Left ventricle myocardium inferior (tissue), 1 donor: Measurements from ENCODE around the gene DLST. TPM values are rescaled to one million over a fixed set of nuclear protein-coding genes. Genes with fewer than 3 reads are reported as not detected.

Source experiments
- DNase-seq: peaks from one replicate; pipeline ENCODE4 v3.0.0-alpha.2; 2020
- H3K27ac ChIP-seq: fragments of 200-600 bp; replicated peaks from 2 replicates; pipeline ENCODE4 v1.8.0; 2021
- H3K27me3 ChIP-seq: fragments of 200-600 bp; 2 replicates; pipeline ENCODE4 v1.8.0; 2021; ENCODE audit warnings: low read depth
- H3K36me3 ChIP-seq: fragments of 200-600 bp; 2 replicates; pipeline ENCODE4 v1.8.0; 2021
- H3K4me1 ChIP-seq: fragments of 200-600 bp; 2 replicates; pipeline ENCODE4 v1.8.0; 2021
- H3K4me3 ChIP-seq: fragments of 200-600 bp; 2 replicates; pipeline ENCODE4 v1.8.0; 2021; ENCODE audit warnings: mild to moderate bottlenecking, moderate library complexity
- H3K9me3 ChIP-seq: fragments of 200-600 bp; replicated peaks from 2 replicates; pipeline ENCODE4 v1.8.0; 2021
- intact Hi-C: fragments of 100-400 bp; cut with micrococcal nuclease; formaldehyde crosslinking; loops from one replicate; pipeline ENCODE4 v1.11.0; 2022
- total RNA-seq: library from RNA; stranded (reverse); fragmentation: NEBNext Ultra II Directional; extraction: Animal tissue kit (Norgen Biotek cat#: 25700); gene quantifications from one replicate; pipeline ENCODE4 v1.2.1, GENCODE V29; 2021
- TF ChIP-seq, protein P1 (sequence below): fragments of 200-600 bp; IDR thresholded peaks from 2 replicates; pipeline ENCODE4 v1.8.0; 2021; ENCODE audit warnings: antibody characterized with exemption, mild to moderate bottlenecking, borderline replicate concordance
- donor health status: DM: no; HTN: yes; CAD: no; lungs with severe emphysema.

DLST gene
- total RNA-seq, 1 donor from 2014 or later = 230 TPM

GRCh38 chr14:74861734-74862090 is 20.0 kb upstream of the DLST start:
- DNase-seq = no peak
- intact Hi-C loops = no loop called here
- no peaks in the 10 kb centered on the region for H3K27me3 ChIP-seq
- H3K4me3 ChIP-seq = no peak overlapping the region
- H3K9me3 ChIP-seq = no peaks in the 10 kb centered on the region
- no peak overlapping the region for H3K27ac ChIP-seq
- TF ChIP-seq, protein P1, sequence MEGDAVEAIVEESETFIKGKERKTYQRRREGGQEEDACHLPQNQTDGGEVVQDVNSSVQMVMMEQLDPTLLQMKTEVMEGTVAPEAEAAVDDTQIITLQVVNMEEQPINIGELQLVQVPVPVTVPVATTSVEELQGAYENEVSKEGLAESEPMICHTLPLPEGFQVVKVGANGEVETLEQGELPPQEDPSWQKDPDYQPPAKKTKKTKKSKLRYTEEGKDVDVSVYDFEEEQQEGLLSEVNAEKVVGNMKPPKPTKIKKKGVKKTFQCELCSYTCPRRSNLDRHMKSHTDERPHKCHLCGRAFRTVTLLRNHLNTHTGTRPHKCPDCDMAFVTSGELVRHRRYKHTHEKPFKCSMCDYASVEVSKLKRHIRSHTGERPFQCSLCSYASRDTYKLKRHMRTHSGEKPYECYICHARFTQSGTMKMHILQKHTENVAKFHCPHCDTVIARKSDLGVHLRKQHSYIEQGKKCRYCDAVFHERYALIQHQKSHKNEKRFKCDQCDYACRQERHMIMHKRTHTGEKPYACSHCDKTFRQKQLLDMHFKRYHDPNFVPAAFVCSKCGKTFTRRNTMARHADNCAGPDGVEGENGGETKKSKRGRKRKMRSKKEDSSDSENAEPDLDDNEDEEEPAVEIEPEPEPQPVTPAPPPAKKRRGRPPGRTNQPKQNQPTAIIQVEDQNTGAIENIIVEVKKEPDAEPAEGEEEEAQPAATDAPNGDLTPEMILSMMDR = no peak
- peaks cover 11% of the 10 kb centered on the region for H3K4me1 ChIP-seq
- H3K36me3 ChIP-seq = no peaks in the 10 kb centered on the region

DNA sequence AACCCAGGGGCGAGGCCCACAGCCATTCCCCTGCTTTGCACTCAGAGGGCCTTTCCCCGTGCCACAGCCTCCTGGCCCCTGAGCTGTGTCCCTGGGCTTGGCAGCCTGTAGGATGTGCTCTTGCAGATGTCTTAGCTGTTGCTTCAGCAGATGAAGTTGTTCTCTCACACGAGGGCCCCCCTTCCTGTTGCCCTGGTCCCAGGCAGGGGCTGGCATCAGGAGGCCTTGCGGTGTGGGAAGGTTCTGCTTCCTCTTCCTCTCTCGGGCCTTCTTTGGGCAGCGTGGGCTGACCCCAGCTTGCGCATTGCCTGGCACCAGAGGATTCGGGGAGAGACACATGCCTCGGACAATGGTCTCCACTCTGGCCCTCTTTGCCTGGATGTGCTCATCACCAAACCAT is 18.4 kb upstream of the DLST start:
- DNase-seq = no peak
- intact Hi-C loops = no loop called here
- H3K36me3 ChIP-seq = no peaks in the 10 kb centered on the region
- H3K4me1 ChIP-seq = peaks cover 11% of the 10 kb centered on the region
- TF ChIP-seq, protein P1 = no peak
- H3K27ac ChIP-seq = no peak overlapping the region
- H3K4me3 ChIP-seq = no peak overlapping the region
- no peaks in the 10 kb centered on the region for H3K9me3 ChIP-seq
- H3K27me3 ChIP-seq = no peaks in the 10 kb centered on the region

GRCh38 chr14:74864198-74864597 is 17.5 kb upstream of the DLST start:
- Histone ChIP-seq H3K4me3 (no peak overlapping the region), H3K4me1 (peaks cover 11% of the 10 kb centered on the region), H3K9me3 (no peaks in the 10 kb centered on the region), H3K27me3 (no peaks in the 10 kb centered on the region), H3K27ac (no peak overlapping the region), H3K36me3 (no peaks in the 10 kb centered on the region)
- TF ChIP-seq, protein P1 = no peak
- no peak for DNase-seq
- intact Hi-C loops = no loop called here

DNA sequence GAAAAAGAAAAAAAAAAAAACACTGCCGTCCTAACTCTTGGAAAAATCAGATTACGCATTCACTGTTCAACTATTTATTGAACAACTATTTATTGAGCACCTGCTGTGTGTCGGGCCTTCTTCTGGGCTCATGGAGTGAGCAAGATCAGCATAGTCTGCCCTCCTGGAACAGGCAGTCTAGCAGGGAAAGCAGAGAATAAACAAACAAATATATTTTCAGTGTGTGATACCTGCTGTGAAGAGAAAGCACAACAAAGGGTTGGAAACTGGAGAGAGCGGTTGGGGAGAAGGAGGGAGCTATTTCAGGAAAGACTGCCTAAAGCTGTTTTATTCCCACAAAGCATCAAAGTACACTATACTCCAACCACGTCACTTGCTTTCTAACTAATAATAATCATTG is 16.6 kb upstream of the DLST start:
- Histone ChIP-seq H3K4me3 (no peak overlapping the region), H3K27ac (no peak overlapping the region), H3K9me3 (no peaks in the 10 kb centered on the region), H3K27me3 (no peaks in the 10 kb centered on the region), H3K36me3 (no peaks in the 10 kb centered on the region), H3K4me1 (peaks cover 11% of the 10 kb centered on the region)
- DNase-seq = no peak
- intact Hi-C loops = loop anchor here (5.0 kb wide), 1 partner anchor 42 kb away; no protein-coding TSS in a partner anchor
- TF ChIP-seq, protein P1 = no peak

GRCh38 chr14:74866708-74867389 is 14.9 kb upstream of the DLST start:
- DNase-seq = no peak
- Histone ChIP-seq H3K4me1 (no peaks in the 10 kb centered on the region), H3K27ac (no peak overlapping the region), H3K36me3 (no peaks in the 10 kb centered on the region), H3K27me3 (no peaks in the 10 kb centered on the region), H3K4me3 (no peak overlapping the region), H3K9me3 (no peaks in the 10 kb centered on the region)
- intact Hi-C loops = loop anchor here (5.0 kb wide), 1 partner anchor 40 kb away; no protein-coding TSS in a partner anchor
- TF ChIP-seq, protein P1 = no peak
